A673 (cell line): ENCODE measurements around the gene PGM2L1.

Source experiments
- CTCF ChIP-seq: fragments of 300-800, 200-600 bp; sonication (generic); conservative IDR thresholded peaks from 2 replicates; pipeline ENCODE4 v1.5.1; 2017; ENCODE audit warnings: low read depth, mild to moderate bottlenecking, antibody characterized with exemption, low read length, moderate library complexity, mixed read lengths
- EZH2 ChIP-seq: fragments of 200-600 bp; sonication (generic); IDR thresholded peaks from 2 replicates; pipeline ENCODE4 v1.6.1; 2017; ENCODE audit warnings: borderline replicate concordance, low read depth, mild to moderate bottlenecking, mixed read lengths, antibody characterized with exemption, low read length; ENCODE audit not compliant: poor library complexity, severe bottlenecking

GRCh38 chr11:74403607-74404321, 5.5 kb upstream of the PGM2L1 start:
- TF ChIP-seq CTCF (no peak), EZH2 (no peak)
